Stimulated activated CD4-positive, alpha-beta T cell treated with anti-CD3 and anti-CD28 coated beads, Interleukin-2, amount 100 ng/mL, for 24 hours (primary cell): ENCODE measurements around the gene SMAD7.

Source experiments
- DNase-seq, 2 donors: peaks; one replicate each; pipeline ENCODE4 v3.0.0-alpha.2; 2020

Gene SMAD7

DNA sequence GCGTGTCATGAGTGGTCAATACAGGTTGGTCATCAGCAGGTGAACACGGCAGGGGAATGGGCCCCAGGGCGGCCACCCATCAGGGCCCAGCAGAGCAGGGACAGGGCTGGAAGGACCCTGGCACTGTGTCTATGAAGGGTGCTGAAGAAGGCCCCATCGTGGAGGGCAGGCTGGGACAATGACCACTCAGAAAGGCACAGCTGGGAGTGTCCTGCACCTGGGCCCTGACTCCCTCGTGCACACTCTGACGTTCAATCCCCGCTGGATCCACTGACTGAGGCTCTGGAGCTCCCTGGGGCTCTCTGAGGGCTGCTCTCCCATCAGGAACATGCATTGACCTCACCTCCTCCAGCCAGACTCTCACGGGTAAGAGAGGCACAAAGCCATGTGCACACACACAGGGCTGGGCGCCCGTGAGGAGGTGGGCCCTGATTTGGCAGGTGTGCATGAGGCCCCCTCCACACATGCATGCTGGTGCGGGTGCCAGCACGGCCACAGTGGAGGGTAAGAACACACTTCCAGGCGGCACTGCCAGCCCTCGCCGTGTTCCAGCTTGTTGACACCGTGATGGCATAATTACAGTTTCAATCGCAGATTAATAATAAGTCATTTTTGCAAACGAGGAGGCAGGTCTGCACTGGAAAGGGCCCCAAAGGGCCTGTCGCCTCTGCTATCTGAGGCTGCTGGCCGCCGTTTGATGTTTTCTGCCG lies 58.5 kb downstream of the SMAD7 start:
- no peak for DNase-seq

DNA sequence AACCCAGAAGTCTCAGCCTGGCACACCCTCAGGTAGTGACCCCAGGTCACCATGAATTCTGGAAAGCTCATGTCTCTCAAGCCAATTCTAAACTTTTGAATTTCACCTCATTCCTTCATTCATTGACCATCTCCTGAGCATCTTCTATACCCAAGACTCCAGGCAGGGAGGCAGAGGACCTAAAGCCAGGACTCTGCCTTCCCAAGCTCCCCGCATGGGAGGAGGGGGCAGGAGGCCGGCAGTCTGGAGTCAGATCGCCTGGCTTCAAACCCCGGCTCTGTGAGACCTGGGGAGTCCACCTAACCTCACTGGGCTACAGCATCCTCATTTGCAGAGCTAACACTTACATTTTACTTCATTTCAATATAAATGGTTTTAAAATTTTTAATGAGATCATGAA lies 59.0 kb downstream of the SMAD7 start:
- no peak for DNase-seq

DNA sequence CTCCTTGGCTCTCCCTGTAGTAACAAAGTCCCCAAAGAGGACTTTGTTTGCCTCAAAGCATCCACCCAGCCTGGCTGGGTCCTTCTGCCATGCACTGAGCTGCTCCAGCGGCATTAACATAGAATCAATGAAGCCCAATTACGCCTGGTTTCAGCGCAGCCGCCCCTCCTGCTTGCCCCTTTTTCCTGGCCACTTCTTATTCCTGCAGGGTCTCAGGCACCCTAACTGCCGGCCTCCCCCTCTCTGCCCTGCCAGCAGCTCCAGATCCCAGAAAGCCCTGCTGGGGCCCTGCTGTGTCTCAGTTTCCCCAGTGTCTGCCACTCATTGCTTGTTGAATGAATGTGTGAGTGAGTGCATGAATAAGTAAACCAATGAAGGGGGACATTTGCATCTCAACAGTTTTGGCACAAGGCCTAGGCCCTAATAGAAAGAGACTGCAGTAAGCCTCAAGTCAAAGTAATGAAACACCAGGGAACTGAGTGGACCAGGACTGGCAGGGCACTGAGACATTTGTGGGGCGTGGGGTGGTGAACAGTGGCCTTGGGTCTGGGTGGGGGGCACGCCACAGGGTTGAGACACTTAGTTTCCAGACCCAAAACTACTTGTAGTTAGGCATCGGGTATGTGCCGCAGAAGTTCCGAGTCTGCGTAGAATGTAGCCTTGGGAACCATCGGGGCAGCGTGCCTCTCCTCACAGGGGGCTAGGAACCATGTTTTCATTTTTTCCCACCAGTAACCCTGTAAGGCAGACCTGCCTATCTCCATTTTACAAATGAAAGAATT lies 60.6 kb downstream of the SMAD7 start:
- DNase-seq: no peak

DNA sequence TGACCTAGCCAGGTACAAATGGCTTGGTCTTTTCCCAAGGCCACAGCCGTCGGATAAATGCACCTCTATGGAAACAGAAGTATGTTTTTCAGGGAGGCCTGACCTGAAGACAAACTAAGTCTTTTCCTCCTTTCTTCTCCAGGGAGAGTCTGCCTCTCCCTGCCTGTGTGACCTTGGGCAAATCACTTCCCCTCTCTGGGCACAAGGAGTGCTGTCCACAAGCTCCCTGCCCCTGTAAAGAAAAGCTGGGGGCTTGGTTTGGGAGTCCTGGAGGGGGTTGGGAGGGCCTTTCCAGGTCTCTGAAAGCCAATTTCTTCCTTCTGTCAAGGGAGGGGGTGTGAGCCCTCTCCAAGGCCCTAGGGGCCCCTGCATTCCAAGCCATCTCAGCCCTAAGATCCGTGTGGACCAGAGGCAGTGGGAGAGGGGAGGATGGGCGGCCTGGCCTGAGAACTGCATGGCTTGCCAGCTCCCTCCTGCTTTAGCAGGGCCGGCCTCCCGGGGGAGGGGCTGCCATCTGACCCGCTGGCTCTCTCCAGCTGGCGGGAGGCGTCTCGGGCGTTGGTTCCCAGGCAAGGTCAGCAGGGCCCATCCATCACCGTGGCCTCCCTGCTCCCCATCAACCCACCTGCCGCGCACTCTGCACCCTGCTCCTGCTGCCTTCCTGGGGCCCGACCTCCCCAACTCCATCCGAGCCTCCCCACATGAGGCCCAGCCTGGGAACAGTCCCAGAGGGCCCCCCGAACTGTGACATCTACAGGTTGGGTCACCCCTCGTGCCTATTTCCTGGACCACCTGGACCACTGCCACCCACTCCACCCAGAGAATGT lies 61.4 kb downstream of the SMAD7 start:
- no peak for DNase-seq

DNA sequence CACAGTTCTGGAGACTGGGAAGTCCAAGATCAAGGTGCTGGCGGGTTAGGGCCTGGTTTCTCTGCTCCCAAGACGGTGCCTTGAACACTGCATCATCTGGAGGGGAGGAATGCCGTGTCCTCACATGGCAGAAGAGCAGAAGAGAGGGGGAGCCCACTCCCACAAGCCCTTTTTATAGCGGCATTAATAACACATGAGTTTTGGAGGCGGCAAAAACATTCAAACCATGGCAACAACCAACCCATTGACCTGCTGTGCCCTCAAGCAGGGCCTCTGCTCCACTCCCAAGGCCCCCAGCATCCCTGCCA lies 62.0 kb downstream of the SMAD7 start:
- no peak for DNase-seq

DNA sequence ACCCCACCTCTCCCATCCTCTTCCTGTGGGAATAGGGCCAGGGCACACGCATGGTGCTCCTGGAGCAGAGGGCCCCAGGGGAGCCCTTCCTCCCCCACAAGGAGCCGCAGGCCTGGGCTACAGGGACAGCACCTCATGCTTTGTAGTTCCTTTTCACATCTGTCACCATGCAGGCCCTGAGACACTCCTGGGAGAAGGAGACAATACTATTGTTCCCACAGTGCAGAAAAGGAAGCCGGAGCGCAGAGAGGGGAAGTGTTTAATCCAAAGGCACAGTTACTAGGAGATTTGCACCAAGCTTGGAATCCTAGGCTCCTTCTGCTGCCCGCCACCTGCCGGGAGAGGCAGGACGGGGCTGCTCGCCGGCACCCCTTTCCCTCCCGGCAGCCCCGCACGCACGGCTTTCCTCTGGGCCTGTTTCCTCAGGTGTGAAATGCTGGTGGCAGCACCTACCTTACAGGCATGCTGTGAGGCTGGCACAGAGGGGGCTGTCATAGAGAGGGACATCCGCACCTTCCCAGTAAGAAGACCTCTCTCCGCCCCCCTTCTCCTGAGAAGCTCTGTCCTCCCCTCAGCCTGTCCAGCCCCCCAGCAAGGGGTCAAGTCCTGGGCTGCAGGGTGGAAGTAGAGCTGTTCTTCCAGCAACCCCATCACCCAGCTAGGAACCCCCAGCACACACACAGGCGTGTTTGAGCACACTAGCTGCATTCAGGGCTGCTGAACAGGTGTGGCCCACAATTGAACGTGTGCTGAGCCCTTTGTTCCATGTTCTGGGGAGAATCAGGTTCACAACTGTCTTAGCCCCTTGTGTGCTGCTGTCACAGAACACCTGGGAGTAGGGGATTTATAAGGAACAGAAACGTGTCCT lies 62.6 kb downstream of the SMAD7 start:
- no peak for DNase-seq

DNA sequence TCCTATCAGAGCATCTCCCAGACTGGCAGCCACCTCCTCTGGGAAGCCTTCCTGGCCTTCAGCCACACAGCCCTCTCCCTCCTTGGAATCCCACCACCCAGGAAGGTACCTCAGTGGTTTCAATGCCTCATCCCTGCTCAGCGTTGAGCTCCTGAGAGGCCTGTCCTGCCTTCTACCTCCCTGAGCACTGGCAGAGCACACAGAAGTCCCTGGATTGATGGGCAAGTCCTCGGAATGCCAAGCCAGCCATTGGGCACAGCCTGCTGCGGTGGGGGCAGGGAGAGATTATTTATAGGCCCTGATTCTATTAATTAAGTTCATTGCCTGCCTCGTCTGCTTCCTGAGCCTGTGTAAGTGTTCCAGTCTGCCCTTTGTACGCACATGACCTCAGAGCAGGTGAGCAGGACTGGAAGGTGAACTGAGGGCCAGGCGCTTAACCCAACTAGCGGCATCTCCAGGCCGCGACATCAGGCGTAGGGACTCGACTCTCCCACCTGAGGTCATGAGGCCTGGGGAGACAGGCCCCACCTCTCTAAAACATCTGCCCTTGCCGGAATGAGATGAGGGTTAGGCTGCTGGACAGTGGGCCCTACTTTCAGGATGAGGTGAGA lies 63.4 kb downstream of the SMAD7 start:
- DNase-seq: no peak

DNA sequence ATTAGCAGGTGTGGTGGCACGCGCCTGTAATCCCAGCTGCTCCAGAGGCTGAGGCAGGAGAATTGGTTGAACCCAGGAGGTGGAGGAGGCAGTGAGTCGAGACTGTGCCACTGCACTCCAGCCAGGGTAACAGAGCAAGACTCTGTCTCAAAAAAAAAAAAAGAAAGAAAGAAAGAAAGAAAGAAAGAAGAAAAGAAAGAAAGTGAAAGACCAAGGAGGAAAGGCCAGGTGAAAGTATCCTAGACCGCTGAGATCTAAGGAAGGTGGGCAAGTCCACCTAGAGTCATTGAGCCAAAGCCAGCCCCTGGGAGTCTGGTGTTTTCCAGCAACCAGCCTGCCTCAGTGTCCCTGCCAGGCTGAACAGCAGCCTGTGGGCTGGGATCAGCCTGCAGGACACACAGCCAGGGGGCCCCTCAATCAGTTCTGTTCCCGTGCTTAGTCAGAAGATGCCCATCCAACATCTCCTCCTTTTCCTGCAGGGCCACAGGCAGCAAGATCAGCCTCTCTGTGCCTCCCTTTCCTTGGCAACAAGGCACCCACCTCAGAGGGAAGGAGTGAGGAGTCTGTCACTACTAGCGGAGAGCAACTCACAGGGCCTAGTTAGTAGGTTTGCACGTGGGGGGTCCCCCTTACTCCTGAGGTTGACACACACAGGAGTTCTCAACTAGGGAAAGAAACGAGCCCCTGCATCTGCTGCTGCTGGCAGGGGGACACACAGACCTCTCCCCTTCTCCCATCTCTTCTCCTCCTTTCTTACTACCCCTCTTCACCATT lies 64.1 kb downstream of the SMAD7 start:
- no peak for DNase-seq

DNA sequence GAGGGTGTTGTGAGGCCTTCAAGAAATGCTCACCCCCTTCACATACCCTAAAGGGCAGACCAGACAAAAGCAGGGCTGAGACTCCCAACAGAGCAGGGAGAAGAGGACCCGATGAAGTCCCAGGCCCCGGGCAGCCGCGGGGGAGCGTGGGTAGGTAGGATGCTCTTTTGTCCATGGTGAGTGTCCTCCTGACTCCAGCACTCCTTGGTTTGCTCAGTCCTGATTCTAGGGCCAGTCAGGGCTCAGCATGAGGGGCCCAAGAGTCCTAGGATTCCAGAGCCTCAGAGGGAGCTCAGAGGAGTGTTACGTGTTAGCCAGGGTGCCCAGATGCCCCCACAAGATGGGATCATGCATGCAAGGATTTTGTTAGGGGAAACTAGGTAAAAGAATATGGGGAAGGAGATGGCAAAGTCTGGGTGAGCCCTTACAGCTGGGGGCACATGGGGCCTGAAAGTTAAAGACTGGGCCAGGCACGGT lies 64.8 kb downstream of the SMAD7 start:
- no peak for DNase-seq

DNA sequence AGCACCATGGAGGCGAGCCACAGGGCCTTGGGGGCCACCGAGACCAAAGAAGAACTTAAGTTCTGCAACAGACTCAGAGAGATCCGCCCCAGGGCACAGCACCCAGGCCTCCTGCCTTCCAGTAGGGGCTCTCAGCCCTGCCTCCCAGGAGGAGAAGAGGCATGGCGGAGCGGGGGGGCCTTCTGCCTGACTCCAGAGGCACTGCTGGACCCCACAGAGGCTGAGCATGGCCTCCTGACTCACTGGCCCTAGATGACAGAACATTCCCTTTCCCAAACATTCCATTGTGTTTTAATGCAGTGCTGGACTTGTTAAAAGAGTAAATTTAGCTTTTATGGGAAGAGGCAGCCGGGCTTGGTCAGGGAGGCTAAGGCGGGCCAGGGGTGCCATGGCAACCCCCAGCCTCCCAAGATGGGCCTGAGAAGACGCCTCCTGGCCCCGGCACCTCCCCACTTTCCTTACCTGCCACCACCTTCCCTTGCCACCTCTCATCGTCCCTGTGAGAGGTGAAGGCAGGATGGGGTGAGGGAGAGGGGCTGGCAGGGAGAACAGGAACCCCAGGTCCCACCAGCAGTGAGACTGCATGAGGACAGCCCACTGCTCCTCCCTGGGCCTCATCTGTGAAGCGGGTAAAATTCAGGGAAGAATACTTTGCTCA lies 65.4 kb downstream of the SMAD7 start:
- no peak for DNase-seq

DNA sequence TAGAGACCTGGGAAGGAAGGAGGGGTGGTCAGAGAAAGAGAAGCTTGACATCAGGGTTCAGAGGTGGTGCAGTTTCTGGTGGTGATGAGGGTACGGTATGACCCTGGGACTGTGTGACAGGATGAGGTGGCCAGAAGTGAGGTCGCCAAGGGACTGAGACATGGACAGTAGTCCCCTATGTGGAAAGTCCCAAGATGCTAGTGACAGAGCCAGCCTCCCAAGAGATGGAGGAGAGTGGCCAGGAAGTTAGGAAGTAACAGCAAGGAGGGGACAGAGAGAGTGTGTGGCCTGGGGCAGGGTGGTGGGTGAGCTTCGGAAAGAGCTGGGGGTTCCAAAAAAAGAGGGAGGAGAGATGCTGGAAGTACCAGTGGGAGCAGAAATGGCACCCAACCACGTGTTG lies 66.0 kb downstream of the SMAD7 start:
- no peak for DNase-seq

DNA sequence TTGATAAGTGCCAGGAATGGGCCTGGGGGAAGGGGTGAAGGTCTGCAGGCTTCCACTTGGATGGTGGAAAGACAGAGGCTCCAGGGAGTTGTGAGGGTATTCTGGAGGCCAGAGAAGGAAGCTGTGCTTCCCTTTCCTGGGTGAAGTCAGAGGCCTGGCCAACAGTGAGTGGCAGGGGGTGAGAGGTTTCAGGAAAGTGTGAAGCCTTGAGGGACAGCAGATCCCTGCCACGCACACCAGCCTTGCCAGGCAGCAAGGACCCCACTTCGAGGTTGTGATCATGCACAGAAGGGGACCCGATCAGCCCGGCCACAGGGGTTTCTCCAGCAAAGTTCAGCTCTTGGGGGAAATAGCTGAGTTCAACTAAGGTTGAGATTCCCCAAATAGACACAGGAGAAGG lies 66.5 kb downstream of the SMAD7 start:
- DNase-seq: no peak

DNA sequence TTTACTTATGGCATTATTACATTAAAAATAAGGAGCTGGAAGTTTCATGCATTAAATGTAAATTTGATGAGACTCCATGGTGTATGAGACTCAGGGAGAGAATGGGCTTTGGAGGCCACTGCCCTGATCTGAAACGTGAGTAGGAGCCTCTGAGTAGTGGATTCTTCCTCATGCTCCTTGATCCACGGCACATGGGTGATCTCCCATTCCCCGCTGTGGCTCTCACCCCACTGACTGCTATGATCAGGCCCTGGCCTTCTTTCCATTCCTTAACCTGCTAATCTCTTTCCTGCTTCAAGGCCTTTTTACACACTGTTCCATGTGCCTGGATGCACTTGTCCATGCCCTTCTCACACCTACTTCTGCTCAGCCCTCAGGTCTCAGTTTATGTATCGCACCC lies 68.4 kb downstream of the SMAD7 start:
- no peak for DNase-seq

DNA sequence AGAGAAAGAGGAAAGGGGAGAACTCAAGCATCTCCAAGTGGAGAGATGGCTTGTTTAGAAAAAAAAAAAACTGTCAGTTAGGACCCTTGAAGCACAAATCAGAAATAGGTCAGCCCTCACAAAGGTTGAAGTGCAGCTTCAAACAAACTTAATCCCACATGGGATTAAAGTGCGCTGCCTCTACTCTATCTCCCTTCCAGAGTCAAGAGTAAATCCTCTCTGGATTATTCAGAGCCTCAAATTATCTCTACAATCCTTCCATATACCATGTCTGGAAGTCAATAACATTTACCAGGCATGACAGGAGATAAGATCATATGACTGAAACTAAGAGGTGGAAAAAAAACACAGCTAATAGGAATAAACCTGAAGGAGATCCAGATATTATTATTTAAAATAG lies 69.8 kb downstream of the SMAD7 start:
- DNase-seq: no peak

DNA sequence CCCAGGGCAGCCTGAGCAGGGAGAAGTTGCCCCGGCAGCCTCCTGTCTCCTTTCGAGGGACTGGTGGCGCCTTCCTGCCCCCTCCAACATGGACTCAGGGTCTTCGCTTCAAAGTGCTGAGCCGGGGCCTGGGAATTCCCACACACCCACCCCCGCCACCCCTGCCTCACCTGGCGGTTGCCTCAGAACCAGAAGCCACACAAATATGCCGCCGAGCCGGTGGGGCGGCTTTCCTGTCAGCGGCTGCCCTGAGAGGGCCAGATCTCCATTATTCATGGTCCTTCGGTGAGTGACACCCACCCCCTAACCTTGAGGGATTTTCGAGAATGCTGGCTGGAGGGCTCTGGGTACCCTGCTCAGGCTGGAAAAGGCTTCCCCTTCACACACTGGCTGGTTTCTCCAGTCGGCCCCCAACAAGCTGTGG lies 71.7 kb downstream of the SMAD7 start:
- no peak for DNase-seq

DNA sequence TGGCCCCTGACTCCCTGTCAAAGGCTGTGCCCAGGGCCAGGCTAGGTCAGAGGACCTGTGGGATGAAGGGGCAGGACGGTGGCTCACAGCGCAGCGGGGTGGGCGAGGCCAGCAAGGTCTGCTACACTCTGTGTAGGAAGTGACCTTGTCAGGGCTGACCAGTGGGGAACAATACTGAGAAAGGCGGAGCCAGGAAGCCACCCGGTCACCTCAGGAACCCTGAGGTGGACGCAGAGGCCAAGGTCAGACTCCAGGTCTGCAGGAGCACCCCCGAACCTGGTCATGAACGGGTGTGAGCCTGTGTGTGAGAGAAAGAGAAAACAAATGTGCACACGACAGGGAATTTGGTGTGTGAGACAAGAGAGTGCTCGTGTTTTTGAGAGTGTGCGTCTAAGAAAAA lies 72.3 kb downstream of the SMAD7 start:
- DNase-seq: no peak

DNA sequence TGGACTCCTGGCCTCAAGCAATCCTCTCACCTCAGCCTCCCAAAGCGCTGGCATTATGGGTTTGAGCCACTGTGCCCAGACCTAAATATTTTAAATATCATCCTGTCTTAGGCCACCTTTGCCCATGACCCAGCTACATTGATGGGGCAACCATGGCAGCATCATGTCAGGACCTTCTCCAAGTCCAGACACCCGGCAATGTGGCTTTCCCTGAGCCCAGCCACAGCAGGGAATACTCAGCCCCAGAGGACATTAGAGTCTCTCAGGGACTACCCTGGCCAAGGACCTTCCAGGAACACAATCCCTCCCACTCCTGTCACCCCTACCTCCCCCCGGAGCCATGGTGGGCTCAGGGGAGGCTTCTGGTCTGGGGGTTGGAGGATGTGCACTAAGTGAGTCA lies 72.8 kb downstream of the SMAD7 start:
- no peak for DNase-seq

DNA sequence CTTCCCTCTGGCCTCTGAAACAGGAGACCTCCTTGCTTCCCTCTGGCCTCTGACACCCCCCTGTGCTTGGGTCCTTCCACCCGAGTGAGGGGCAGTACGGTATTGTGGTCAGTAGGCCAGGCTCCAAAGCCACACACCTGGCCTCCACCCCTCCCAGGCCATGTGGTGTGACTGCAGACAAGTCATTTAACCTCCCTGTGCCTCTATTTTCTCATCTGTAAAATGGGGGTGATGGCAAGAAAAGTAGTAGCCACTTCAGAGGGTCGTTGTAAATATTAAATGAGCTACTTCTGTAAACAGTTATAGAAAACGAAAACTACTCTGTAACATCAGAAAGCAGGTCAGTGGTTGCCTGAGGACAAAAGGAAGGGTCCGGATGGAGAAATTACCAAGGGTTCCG lies 74.2 kb downstream of the SMAD7 start:
- no peak for DNase-seq

DNA sequence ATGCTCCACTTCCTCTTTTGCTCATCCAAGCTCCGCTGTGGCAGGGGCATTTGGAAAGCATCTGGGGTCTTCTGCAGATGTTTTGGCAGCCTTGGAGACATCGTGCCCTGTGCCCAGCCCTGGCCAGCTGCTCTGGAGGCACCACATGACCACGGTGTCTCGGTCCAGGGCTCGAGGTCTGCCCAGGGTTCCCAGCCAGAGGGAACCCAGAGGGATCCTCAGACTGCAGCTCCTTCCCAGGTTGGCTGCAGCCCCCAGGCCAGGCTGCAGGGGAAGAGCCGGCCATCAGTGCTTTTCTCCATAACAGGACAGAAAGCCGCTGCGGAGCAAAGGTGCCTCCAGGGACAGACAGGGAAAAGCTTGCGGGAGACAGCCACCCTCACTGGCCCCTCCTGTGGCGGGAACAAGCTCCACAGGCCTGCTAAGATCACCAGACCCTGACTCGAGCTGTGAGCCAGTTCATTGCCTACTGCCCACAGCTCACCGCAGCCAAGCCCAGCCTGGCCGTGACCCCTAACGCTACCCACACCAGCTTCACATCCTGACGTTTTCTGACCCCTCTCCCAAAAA lies 74.7 kb downstream of the SMAD7 start:
- DNase-seq: no peak

DNA sequence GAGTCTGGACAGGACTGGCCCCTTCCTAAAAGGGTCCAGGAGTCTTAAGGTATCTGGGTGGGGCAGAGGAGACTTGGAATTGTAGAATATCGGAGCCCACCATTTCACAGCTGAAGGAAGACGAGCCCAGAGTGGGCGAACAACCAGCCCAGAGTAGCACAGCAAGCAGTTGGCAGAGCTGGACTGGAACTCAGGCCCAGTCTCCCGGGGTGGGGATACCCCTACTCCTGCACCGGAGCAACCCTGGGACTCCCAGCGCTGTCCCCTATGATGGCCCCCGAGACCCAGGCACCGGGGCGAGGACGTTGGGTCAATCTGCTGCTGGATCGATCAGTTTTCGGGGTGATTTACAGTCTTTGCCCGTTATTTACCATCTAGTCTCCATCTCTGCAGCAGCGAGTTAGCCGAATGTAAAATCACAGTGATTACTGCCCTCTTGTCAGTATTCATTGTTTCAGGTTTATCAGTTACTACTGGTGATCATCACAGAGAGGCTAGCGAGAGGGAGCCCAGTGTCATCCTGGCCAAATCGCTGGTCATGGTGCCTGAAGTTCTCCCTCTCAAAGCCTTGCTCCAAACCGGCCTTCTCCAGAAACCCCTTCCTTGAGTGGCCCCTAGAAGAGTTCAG lies 75.3 kb downstream of the SMAD7 start:
- no peak for DNase-seq
